Measurements from ENCODE around the gene AFAP1L1.

Gene AFAP1L1

GRCh38 chr5:149299451-149300054 lies 27.9 kb downstream of the AFAP1L1 start:
- TF ChIP-seq, protein P1, sequence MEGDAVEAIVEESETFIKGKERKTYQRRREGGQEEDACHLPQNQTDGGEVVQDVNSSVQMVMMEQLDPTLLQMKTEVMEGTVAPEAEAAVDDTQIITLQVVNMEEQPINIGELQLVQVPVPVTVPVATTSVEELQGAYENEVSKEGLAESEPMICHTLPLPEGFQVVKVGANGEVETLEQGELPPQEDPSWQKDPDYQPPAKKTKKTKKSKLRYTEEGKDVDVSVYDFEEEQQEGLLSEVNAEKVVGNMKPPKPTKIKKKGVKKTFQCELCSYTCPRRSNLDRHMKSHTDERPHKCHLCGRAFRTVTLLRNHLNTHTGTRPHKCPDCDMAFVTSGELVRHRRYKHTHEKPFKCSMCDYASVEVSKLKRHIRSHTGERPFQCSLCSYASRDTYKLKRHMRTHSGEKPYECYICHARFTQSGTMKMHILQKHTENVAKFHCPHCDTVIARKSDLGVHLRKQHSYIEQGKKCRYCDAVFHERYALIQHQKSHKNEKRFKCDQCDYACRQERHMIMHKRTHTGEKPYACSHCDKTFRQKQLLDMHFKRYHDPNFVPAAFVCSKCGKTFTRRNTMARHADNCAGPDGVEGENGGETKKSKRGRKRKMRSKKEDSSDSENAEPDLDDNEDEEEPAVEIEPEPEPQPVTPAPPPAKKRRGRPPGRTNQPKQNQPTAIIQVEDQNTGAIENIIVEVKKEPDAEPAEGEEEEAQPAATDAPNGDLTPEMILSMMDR (IDR thresholded peaks at IDR 0.05; ENCODE audit: extremely low read depth, missing control alignments), result no peak
- DNase-seq (ENCODE audit: low spot score), result no peak

GRCh38 chr5:149300441-149300840 lies 28.8 kb downstream of the AFAP1L1 start:
- TF ChIP-seq, protein P1 (IDR thresholded peaks at IDR 0.05; ENCODE audit: extremely low read depth, missing control alignments), result no peak
- DNase-seq (ENCODE audit: low spot score), result no peak

GRCh38 chr5:149301049-149301743 lies 29.5 kb downstream of the AFAP1L1 start:
- DNase-seq (ENCODE audit: low spot score), result no peak
- TF ChIP-seq, protein P1 (IDR thresholded peaks at IDR 0.05; ENCODE audit: extremely low read depth, missing control alignments), result no peak

GRCh38 chr5:149301744-149302380 lies 30.2 kb downstream of the AFAP1L1 start:
- TF ChIP-seq, protein P1 (IDR thresholded peaks at IDR 0.05; ENCODE audit: extremely low read depth, missing control alignments), result no peak
- DNase-seq (ENCODE audit: low spot score), result no peak

DNA sequence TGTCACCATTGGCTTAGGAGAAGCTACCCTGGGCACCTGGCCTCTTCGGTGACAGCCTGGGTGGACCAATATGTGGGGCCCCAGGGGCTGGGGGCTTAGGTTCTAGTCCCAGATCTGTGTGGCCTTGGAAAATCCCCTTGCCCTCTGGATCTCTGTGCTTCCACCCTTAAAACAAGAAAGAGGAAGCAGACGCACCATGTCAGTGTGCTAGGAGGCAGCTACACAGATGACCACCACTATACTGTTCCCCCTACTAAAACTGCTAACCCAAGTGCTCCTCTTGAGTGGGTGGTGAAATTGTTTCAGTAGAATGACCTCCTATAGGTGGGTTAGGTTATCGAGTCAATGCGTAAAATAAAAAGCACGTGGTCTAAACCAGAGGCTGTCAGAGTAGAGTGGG lies 31.0 kb downstream of the AFAP1L1 start:
- TF ChIP-seq, protein P1 (IDR thresholded peaks at IDR 0.05; ENCODE audit: extremely low read depth, missing control alignments), result no peak
- no peak for DNase-seq (ENCODE audit: low spot score)

GRCh38 chr5:149303210-149303609 lies 31.6 kb downstream of the AFAP1L1 start:
- no peak for DNase-seq (ENCODE audit: low spot score)
- TF ChIP-seq, protein P1 (IDR thresholded peaks at IDR 0.05; ENCODE audit: extremely low read depth, missing control alignments), result no peak
